Measurements from ENCODE around the gene STAT3.
A peak's percentile ranks its signal among the peaks of the same experiment; 100 is the strongest.

GRCh38 chr17:42276359-42276608, 112.0 kb downstream of the STAT3 start, which contains the start of gene STAT5B:
- TF ChIP-seq CTCF (IDR thresholded peaks at IDR 0.05 in 2 of 3, conservative IDR thresholded peaks at IDR 0.05 in 1 of 3; ENCODE audit: borderline replicate concordance in 1 of 3, insufficient read depth in 1 of 3, low read depth in 2 of 3, low read length in 2 of 3) (no peak), POLR2AphosphoS5 (IDR thresholded peaks at IDR 0.05; ENCODE audit: low read depth, low read length) (peak; percentile 74; the same call in 1 of the 2 replicates), YY1 (IDR thresholded peaks at IDR 0.05; ENCODE audit: extremely low read depth, insufficient replicate concordance, low read depth, low read length) (no peak), EZH2 (IDR thresholded peaks at IDR 0.05) (no peak), REST (IDR thresholded peaks at IDR 0.05; ENCODE audit: low read depth) (no peak), ZNF274 (IDR thresholded peaks at IDR 0.05; ENCODE audit: low read depth, low read length) (no peak), FOSL1 (IDR thresholded peaks at IDR 0.05; ENCODE audit: low read depth) (no peak), TCF7L2 (IDR thresholded peaks at IDR 0.05; ENCODE audit: borderline replicate concordance, extremely low read depth, insufficient read depth, insufficient read length) (no peak), POLR2A (IDR thresholded peaks at IDR 0.05; ENCODE audit: borderline replicate concordance, extremely low read depth, insufficient read depth, insufficient read length) (peak; percentile 69), EZH2phosphoT487 (IDR thresholded peaks at IDR 0.05; ENCODE audit: borderline replicate concordance) (no peak)
